HL-60 (cell line): ENCODE results near the gene PLOD1.
"Not testable (repeated sequence)": the region's sequence is repeated elsewhere in the genome, so short reads cannot be mapped to it uniquely, and the experiment has no call there.

Experiments used
- DNase-seq, 2 experiments: peaks; one replicate each; pipeline ENCODE4 v3.0.0-alpha.2; 2010 to 2020; ENCODE audit warnings: low read depth in 1 of 2, low spot score in 1 of 2
- H3K27ac ChIP-seq: fragments of 250-450 bp; sonication (Bioruptor Pico); replicated peaks from 2 replicates; pipeline ENCODE4 v1.5.1; 2020; ENCODE audit warnings: mild to moderate bottlenecking, moderate library complexity
- H3K27me3 ChIP-seq: fragments of 250-450 bp; sonication (Bioruptor Pico); 2 replicates; pipeline ENCODE4 v1.5.1; 2021; ENCODE audit warnings: mild to moderate bottlenecking, moderate library complexity; ENCODE audit not compliant: insufficient read depth, poor library complexity, severe bottlenecking
- H3K4me3 ChIP-seq: replicated peaks from 2 replicates; pipeline ENCODE4 v1.5.1; 2011; ENCODE audit warnings: mild to moderate bottlenecking, control low read depth, low read length; ENCODE audit not compliant: insufficient read depth
- GABPA ChIP-seq: IDR thresholded peaks from 2 replicates; pipeline ENCODE4 v1.6.1; 2012; ENCODE audit warnings: low read depth
- POLR2AphosphoS5 ChIP-seq: IDR thresholded peaks from 2 replicates; pipeline ENCODE4 v1.6.1; 2012; ENCODE audit warnings: low read depth
- SPI1 ChIP-seq: IDR thresholded peaks from 2 replicates; pipeline ENCODE4 v1.6.1; 2012; ENCODE audit warnings: low read depth, mild to moderate bottlenecking, borderline replicate concordance
- TF ChIP-seq, protein P1 (sequence below): IDR thresholded peaks from 2 replicates; pipeline ENCODE4 v1.6.1; 2012; ENCODE audit warnings: low read depth; ENCODE audit not compliant: insufficient replicate concordance
- TF ChIP-seq, protein P2 (sequence below): IDR thresholded peaks from one replicate; pipeline ENCODE4 v1.5.1; 2011; ENCODE audit warnings: low read length, control low read depth, inconsistent platforms; ENCODE audit not compliant: insufficient read depth

The PLOD1 gene

DNA sequence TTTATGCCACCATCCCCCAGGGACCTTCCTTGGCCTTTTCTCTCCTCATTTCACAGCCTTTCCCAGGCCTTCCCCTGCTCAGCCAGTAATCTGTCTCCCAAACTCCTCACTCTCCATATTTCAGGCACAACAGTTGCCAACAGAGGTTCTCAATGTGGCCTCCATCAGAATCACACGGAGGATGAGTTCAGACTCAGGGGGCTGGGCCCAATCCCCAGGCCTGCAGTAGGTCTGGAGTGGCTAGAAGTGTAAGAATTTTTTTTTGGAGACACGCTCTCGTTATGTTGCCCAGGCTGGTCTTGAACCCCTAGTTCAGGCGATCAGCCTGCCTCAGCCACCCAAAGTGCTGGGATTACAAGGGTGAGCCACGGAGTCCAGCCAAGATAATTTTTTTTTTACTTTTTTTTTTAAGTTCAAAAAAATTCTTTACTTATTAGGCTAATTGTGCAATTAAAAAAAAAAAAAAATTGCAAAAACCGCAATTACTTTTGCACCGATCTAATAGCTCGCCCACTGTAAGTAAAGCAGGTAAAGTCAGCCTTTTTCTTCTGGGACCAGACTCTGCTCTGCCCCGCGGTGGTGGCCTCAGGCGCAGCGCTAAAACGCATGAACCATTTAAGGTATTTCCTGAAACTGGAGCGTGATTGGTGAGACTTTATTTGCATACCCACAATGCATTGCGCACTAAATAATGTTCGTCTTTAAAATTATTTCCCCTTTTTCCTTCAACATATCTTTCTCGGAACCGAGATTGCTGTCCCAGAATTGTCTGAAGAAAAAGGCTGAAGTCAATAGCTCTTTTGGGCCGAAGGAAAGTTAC, 27.0 kb upstream of the PLOD1 start:
- TF ChIP-seq, protein P1, sequence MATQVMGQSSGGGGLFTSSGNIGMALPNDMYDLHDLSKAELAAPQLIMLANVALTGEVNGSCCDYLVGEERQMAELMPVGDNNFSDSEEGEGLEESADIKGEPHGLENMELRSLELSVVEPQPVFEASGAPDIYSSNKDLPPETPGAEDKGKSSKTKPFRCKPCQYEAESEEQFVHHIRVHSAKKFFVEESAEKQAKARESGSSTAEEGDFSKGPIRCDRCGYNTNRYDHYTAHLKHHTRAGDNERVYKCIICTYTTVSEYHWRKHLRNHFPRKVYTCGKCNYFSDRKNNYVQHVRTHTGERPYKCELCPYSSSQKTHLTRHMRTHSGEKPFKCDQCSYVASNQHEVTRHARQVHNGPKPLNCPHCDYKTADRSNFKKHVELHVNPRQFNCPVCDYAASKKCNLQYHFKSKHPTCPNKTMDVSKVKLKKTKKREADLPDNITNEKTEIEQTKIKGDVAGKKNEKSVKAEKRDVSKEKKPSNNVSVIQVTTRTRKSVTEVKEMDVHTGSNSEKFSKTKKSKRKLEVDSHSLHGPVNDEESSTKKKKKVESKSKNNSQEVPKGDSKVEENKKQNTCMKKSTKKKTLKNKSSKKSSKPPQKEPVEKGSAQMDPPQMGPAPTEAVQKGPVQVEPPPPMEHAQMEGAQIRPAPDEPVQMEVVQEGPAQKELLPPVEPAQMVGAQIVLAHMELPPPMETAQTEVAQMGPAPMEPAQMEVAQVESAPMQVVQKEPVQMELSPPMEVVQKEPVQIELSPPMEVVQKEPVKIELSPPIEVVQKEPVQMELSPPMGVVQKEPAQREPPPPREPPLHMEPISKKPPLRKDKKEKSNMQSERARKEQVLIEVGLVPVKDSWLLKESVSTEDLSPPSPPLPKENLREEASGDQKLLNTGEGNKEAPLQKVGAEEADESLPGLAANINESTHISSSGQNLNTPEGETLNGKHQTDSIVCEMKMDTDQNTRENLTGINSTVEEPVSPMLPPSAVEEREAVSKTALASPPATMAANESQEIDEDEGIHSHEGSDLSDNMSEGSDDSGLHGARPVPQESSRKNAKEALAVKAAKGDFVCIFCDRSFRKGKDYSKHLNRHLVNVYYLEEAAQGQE: no peak
- TF ChIP-seq GABPA: no peak
- TF ChIP-seq POLR2AphosphoS5: no peak
- TF ChIP-seq, protein P2, sequence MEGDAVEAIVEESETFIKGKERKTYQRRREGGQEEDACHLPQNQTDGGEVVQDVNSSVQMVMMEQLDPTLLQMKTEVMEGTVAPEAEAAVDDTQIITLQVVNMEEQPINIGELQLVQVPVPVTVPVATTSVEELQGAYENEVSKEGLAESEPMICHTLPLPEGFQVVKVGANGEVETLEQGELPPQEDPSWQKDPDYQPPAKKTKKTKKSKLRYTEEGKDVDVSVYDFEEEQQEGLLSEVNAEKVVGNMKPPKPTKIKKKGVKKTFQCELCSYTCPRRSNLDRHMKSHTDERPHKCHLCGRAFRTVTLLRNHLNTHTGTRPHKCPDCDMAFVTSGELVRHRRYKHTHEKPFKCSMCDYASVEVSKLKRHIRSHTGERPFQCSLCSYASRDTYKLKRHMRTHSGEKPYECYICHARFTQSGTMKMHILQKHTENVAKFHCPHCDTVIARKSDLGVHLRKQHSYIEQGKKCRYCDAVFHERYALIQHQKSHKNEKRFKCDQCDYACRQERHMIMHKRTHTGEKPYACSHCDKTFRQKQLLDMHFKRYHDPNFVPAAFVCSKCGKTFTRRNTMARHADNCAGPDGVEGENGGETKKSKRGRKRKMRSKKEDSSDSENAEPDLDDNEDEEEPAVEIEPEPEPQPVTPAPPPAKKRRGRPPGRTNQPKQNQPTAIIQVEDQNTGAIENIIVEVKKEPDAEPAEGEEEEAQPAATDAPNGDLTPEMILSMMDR: peak; percentile 92
- no peak; the same call in 1 of the 2 replicates for TF ChIP-seq SPI1
- peak overlapping the region; percentile 100 for H3K27ac ChIP-seq

DNA sequence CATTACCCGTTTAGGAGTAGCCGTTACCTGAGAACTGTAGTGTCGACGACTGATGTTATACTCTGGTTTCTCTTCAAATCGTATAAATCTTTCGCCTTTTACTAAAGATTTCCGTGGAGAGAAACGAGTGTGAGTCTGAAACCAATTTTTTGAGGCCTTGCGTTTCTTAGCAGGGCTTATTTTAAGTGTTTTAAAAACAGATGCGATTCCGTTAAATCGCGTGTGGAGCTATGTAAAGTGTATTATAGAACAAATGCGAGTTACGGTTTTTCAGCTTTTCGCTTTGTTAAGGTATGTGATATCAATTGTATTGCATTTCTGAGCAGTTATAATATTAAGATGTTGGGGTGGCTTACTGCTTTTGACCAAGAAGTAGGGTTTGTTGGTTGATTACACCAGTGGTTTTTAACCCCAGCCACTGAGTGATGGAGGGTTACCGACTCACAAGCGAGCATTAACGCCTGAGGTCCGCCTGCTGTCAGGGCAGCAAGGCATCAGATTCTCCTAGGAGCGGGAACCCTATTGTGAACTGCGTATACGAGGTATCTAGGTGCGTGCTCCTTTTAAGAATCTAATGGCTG, 26.3 kb upstream of the PLOD1 start:
- Histone ChIP-seq H3K4me3 (peak overlapping the region; percentile 61), H3K27ac (peak overlapping the region; percentile 100), H3K27me3 (no peaks in the 10 kb centered on the region)
- peak; percentile 88 to 89 for DNase-seq
- no peak for TF ChIP-seq SPI1
- TF ChIP-seq GABPA: peak; percentile 66; the same call in 1 of the 2 replicates
- TF ChIP-seq, protein P2: no peak
- peak; percentile 100 for TF ChIP-seq POLR2AphosphoS5
- TF ChIP-seq, protein P1: peak; percentile 49

More for the DNA sequence above, 27.0 kb upstream of the PLOD1 start:
- Histone ChIP-seq H3K4me3 (no peak overlapping the region), H3K27me3 (no peaks in the 10 kb centered on the region)
- DNase-seq: peak; percentile 89 to 95

DNA sequence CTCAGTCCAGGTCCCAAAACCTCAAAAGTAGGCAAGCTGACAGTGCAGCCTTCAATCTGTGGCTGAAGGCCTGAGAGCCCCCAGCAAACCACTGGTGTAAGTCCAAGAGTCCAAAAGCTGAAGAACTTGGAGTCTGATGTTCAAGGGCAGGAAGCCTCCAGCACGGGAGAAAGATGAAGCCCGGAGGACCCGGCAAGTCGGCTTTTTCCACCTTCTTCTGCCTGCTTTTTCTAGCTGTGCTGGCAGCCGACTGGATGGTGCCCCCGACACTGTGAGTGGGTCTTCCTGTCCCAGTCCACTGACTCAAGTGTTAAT, 23.6 kb upstream of the PLOD1 start:
- not testable (repeated sequence) for H3K4me3 ChIP-seq, DNase-seq, H3K27me3 ChIP-seq, H3K27ac ChIP-seq

DNA sequence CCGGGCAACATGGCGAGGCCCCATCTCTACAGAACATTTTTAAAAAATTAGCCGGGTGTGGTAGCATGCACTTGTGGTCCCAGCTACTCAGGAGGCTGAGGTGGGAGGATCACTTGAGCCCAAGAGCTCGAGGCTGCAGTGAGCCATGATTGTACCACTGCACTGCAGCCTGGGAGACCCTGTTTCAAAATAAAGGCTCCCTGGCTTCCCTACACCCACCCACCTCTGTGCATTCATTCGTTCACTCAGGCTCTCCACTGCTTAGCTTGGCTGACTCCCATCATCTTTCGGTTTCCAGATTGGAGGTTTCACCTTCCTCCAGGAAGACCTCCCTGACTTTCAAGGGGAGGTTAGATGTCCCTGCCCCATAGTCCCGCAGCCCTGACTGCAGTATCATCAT, 22.5 kb upstream of the PLOD1 start:
- Histone ChIP-seq H3K27me3 (no peaks in the 10 kb centered on the region), H3K27ac (no peak overlapping the region), H3K4me3 (no peak overlapping the region)
- TF ChIP-seq GABPA (no peak), SPI1 (no peak), POLR2AphosphoS5 (no peak)
- TF ChIP-seq, protein P2: no peak
- TF ChIP-seq, protein P1: no peak
- DNase-seq: no peak

DNA sequence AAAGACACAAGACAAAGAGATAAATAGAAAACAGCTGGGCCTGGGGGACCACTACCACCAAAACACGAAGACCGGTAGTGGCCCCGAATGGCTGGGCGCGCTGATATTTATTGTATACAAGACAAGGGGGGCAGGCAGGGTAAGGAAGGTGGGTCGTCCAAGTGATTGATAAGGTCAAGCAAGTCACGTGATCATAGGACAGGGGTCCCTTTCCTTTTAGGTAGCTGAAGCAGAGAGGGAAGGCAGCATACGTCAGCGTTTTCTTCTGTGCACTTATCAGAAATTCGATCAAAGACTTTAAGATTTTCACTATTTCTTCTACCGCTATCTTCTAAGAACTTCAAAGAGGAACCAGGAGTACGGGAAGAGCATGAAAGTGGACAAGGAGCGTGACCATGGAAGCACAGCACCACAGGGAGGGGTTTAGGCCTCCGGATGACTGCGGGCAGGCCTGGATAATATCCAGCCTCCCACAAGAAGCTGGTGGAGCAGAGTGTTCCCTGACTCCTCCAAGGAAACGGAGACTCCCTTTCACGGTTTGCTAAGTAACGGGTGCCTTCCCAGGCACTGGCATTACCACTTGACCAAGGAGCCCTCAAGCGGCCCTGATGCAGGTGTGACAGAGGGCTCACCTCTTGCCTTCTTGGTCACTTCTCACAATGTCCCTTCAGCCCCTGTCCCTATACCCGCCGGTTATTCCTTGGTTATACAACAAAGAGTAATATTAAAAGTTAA, 21.9 kb upstream of the PLOD1 start:
- not testable (repeated sequence) for H3K27me3 ChIP-seq, DNase-seq, H3K27ac ChIP-seq, H3K4me3 ChIP-seq
